ENCODE data around the gene COPS8.

- no peak for TF ChIP-seq POLR2A (IDR thresholded peaks at IDR 0.05)
- TF ChIP-seq CTCF (IDR thresholded peaks at IDR 0.05): no peak
These were observed 41.8 kb upstream of the COPS8 start for GRCh38 chr2:237043866-237044265.

Measured in testis (tissue), 2 donors.